AG04450 (cell line): ENCODE results near the gene DSCAML1. TPM values are rescaled to one million over a fixed set of nuclear protein-coding genes. Genes with fewer than 3 reads are reported as not detected.

Experiments
- CTCF ChIA-PET: fragments of 300-600, 350-600 bp; formaldehyde crosslinking; extraction: SDS; loops from one replicate; lab custom pipeline; 2022; ENCODE audit warnings: antibody characterized with exemption, inconsistent platforms; lab: Charles Lee
- POLR2A ChIA-PET: fragments of 350-600 bp; formaldehyde crosslinking; extraction: SDS; loops from one replicate; lab custom pipeline; 2021; ENCODE audit warnings: antibody characterized with exemption, inconsistent platforms; lab: Yijun Ruan, JAX
- DNase-seq: peaks from one replicate; pipeline ENCODE4 v3.0.0-alpha.2; 2011; ENCODE audit warnings: low read depth, low spot score
- H3K27ac ChIP-seq: one replicate; pipeline ENCODE4 v1.5.1; 2012; ENCODE audit warnings: low read depth, low read length, control low read depth
- H3K27me3 ChIP-seq: one replicate; pipeline ENCODE4 v1.6.0; 2012; ENCODE audit warnings: low read length; ENCODE audit not compliant: control insufficient read depth, insufficient read depth
- H3K4me3 ChIP-seq: 2 replicates; pipeline ENCODE4 v1.5.1; 2011; ENCODE audit warnings: mild to moderate bottlenecking, low read depth, low read length, control low read depth
- H3K9me3 ChIP-seq: 2 replicates; pipeline ENCODE4 v1.5.1; 2012; ENCODE audit warnings: low read length; ENCODE audit not compliant: control insufficient read depth, insufficient read depth
- CTCF ChIP-seq: IDR thresholded peaks from 2 replicates; pipeline ENCODE4 v1.5.1; 2011; ENCODE audit warnings: low read depth, low read length, control low read depth, inconsistent platforms
- polyA plus RNA-seq: library from polyadenylated mRNA; depleted of rRNA; stranded (reverse); fragments of >200 nt; gene quantifications from 2 replicates; pipeline ENCODE4 v1.2.3, GENCODE V29; 2011

Gene DSCAML1
- polyA plus RNA-seq, 1 experiment = not detected

GRCh38 chr11:117597071-117597470 is 199.9 kb downstream of the DSCAML1 start:
- peaks cover 4% of the 10 kb centered on the region for H3K27me3 ChIP-seq
- no peak for TF ChIP-seq CTCF
- no peak for DNase-seq
- no peaks in the 10 kb centered on the region for H3K9me3 ChIP-seq
- H3K27ac ChIP-seq = no peak overlapping the region
- CTCF ChIA-PET = no interaction called here
- POLR2A ChIA-PET = no interaction called here
- no peak overlapping the region for H3K4me3 ChIP-seq

- ChIA-PET CTCF (no interaction called here), POLR2A (no interaction called here)
- Histone ChIP-seq H3K27me3 (peaks cover 6% of the 10 kb centered on the region), H3K27ac (no peak overlapping the region), H3K9me3 (no peaks in the 10 kb centered on the region), H3K4me3 (no peak overlapping the region)
- no peak for TF ChIP-seq CTCF
- no peak for DNase-seq
Observed at GRCh38 chr11:117595440-117595839, 201.6 kb downstream of the DSCAML1 start.

GRCh38 chr11:117594721-117595120 is 202.3 kb downstream of the DSCAML1 start:
- CTCF ChIA-PET = no interaction called here

GRCh38 chr11:117593065-117593464 is 204.0 kb downstream of the DSCAML1 start:
- ChIA-PET CTCF (no interaction called here), POLR2A (no interaction called here)
- Histone ChIP-seq H3K9me3 (no peaks in the 10 kb centered on the region), H3K27me3 (peaks cover 3% of the 10 kb centered on the region), H3K4me3 (no peak overlapping the region), H3K27ac (no peak overlapping the region)
- no peak for TF ChIP-seq CTCF
- DNase-seq = no peak

More at GRCh38 chr11:117594721-117595120, 202.3 kb downstream of the DSCAML1 start:
- POLR2A ChIA-PET = no interaction called here
- Histone ChIP-seq H3K4me3 (no peak overlapping the region), H3K9me3 (no peaks in the 10 kb centered on the region), H3K27ac (no peak overlapping the region), H3K27me3 (peaks cover 3% of the 10 kb centered on the region)
- DNase-seq = no peak
- no peak for TF ChIP-seq CTCF

GRCh38 chr11:117591316-117592039 is 205.5 kb downstream of the DSCAML1 start:
- ChIA-PET CTCF (no interaction called here), POLR2A (no interaction called here)
- no peak for TF ChIP-seq CTCF
- DNase-seq = no peak
- no peak overlapping the region for H3K27ac ChIP-seq
- H3K27me3 ChIP-seq = peaks cover 7% of the 10 kb centered on the region
- H3K4me3 ChIP-seq = no peak overlapping the region
- no peaks in the 10 kb centered on the region for H3K9me3 ChIP-seq
